IPS-NIHi11 (cell line): ENCODE results near the gene WNK2.

Experiments
- DNase-seq: peaks from one replicate; pipeline ENCODE4 v3.0.0; 2012; ENCODE audit warnings: mixed read lengths, low spot score

The WNK2 gene

GRCh38 chr9:93295456-93296076 lies 111.6 kb downstream of the WNK2 start:
- no peak for DNase-seq

- DNase-seq, result peak; percentile 14
These were observed 113.0 kb downstream of the WNK2 start for GRCh38 chr9:93296889-93297480.

- DNase-seq, result peak; percentile 72
These were observed 113.9 kb downstream of the WNK2 start for GRCh38 chr9:93297659-93298497.

GRCh38 chr9:93298498-93299417 lies 114.8 kb downstream of the WNK2 start:
- DNase-seq, result peak; percentile 19

- DNase-seq, result peak; percentile 20
These were observed 115.7 kb downstream of the WNK2 start for GRCh38 chr9:93299418-93300174.

GRCh38 chr9:93300175-93300572 lies 116.2 kb downstream of the WNK2 start:
- DNase-seq, result no peak

GRCh38 chr9:93300585-93301081 lies 116.7 kb downstream of the WNK2 start:
- peak; percentile 10 for DNase-seq

GRCh38 chr9:93301291-93301811 lies 117.4 kb downstream of the WNK2 start:
- peak; percentile 15 for DNase-seq

- DNase-seq, result peak; percentile 8
These were observed 118.1 kb downstream of the WNK2 start for GRCh38 chr9:93301911-93302541.

GRCh38 chr9:93302586-93303257 lies 118.8 kb downstream of the WNK2 start:
- DNase-seq, result peak; percentile 83

- DNase-seq, result no peak
These were observed 119.4 kb downstream of the WNK2 start for GRCh38 chr9:93303258-93303771.

GRCh38 chr9:93303806-93304573 lies 120.1 kb downstream of the WNK2 start:
- DNase-seq, result no peak

- peak; percentile 86 for DNase-seq
These were observed 120.9 kb downstream of the WNK2 start for GRCh38 chr9:93304574-93305496.

- no peak for DNase-seq
These were observed 121.6 kb downstream of the WNK2 start for GRCh38 chr9:93305497-93306020.

GRCh38 chr9:93306081-93306480 lies 122.1 kb downstream of the WNK2 start:
- peak; percentile 26 for DNase-seq

- no peak for DNase-seq
These were observed 122.7 kb downstream of the WNK2 start for GRCh38 chr9:93306579-93307091.
